AG04450 (cell line): ENCODE measurements around the gene PTPRJ. TPM values are rescaled to one million over a fixed set of nuclear protein-coding genes. Genes with fewer than 3 reads are reported as not detected.
"Not testable (repeated sequence)": the region's sequence is repeated elsewhere in the genome, so short reads cannot be mapped to it uniquely, and the experiment has no call there.

Source experiments
- CTCF ChIA-PET: fragments of 300-600, 350-600 bp; formaldehyde crosslinking; extraction: SDS; loops from one replicate; lab custom pipeline; 2022; ENCODE audit warnings: antibody characterized with exemption, inconsistent platforms; lab: Charles Lee
- POLR2A ChIA-PET: fragments of 350-600 bp; formaldehyde crosslinking; extraction: SDS; loops from one replicate; lab custom pipeline; 2021; ENCODE audit warnings: antibody characterized with exemption, inconsistent platforms; lab: Yijun Ruan, JAX
- DNase-seq: peaks from one replicate; pipeline ENCODE4 v3.0.0-alpha.2; 2011; ENCODE audit warnings: low read depth, low spot score
- H3K27ac ChIP-seq: one replicate; pipeline ENCODE4 v1.5.1; 2012; ENCODE audit warnings: low read depth, low read length, control low read depth
- H3K27me3 ChIP-seq: one replicate; pipeline ENCODE4 v1.6.0; 2012; ENCODE audit warnings: low read length; ENCODE audit not compliant: control insufficient read depth, insufficient read depth
- H3K4me3 ChIP-seq: 2 replicates; pipeline ENCODE4 v1.5.1; 2011; ENCODE audit warnings: mild to moderate bottlenecking, low read depth, low read length, control low read depth
- H3K9me3 ChIP-seq: 2 replicates; pipeline ENCODE4 v1.5.1; 2012; ENCODE audit warnings: low read length; ENCODE audit not compliant: control insufficient read depth, insufficient read depth
- CTCF ChIP-seq: IDR thresholded peaks from 2 replicates; pipeline ENCODE4 v1.5.1; 2011; ENCODE audit warnings: low read depth, low read length, control low read depth, inconsistent platforms
- polyA plus RNA-seq: library from polyadenylated mRNA; depleted of rRNA; stranded (reverse); fragments of >200 nt; gene quantifications from 2 replicates; pipeline ENCODE4 v1.2.3, GENCODE V29; 2011

PTPRJ gene
- polyA plus RNA-seq, 1 experiment = 5.2 TPM

DNA sequence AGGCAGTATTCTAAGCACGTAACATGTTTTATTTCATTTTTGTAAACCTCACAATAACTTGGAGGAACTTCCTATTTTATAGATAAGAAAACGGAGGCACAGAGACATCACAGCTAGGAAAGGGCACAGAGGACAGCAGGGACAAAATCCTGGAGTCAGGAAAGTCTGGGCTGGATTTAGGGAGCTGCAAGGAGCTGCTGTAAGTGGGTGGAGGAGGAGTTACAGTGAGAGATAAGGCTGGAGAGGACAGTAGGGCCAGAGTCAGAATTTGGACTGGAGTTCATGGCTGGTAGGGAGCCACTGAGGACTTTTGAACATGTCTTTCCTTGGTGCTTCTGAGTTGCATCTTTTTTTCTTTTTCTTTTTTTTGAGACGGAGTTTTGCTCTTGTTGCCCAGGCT is 32.2 kb upstream of the PTPRJ start:
- Histone ChIP-seq H3K27ac (no peak overlapping the region), H3K4me3 (no peak overlapping the region), H3K9me3 (no peaks in the 10 kb centered on the region), H3K27me3 (no peaks in the 10 kb centered on the region)
- DNase-seq = no peak
- TF ChIP-seq CTCF = no peak
- CTCF ChIA-PET = interaction anchor here (1.2 kb wide), 1 partner anchor 161 kb away, joined by 4 read pairs; no protein-coding TSS in a partner anchor
- POLR2A ChIA-PET = no interaction called here

DNA sequence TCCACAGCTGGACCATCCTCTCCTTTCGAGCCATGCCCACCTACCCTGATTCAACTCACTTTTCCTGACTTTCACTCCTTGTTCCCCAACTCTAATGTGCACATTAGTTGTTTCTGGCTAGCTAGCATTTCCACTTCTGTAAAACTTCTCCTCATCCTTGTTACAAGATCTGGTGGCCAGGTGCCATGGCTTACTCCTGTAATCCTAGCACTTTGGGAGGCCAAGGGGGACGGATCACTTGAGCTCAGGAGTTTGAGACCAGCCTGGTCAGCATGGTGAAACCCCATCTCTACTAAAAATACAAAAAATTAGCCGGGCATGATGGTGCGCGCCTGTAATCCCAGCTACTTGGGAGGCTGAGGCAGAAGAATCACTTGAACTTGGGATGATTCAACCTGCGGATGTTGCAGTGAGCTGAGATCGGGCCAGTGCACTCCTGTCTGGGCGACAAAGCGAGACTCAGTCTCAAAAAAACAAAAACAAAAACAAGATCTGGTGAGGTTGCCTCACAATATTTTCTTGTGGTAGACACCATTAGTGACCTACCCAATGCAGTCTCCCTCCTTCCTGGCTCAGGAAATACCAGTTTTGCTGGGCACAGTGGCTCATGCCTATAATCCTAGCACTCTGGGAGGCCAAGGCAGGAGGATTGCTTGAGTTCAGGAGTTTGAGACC is 31.2 kb upstream of the PTPRJ start:
- not testable (repeated sequence) for DNase-seq, H3K9me3 ChIP-seq, H3K27ac ChIP-seq, H3K27me3 ChIP-seq, H3K4me3 ChIP-seq
- POLR2A ChIA-PET = interaction anchor here (0.6 kb wide), 1 partner anchor 51 kb away, joined by 4 read pairs; no protein-coding TSS in a partner anchor
- CTCF ChIA-PET = interaction anchor here (1.2 to 1.7 kb wide), 2 partner anchors 15 to 160 kb away, joined by 4 to 7 read pairs; no protein-coding TSS in a partner anchor

DNA sequence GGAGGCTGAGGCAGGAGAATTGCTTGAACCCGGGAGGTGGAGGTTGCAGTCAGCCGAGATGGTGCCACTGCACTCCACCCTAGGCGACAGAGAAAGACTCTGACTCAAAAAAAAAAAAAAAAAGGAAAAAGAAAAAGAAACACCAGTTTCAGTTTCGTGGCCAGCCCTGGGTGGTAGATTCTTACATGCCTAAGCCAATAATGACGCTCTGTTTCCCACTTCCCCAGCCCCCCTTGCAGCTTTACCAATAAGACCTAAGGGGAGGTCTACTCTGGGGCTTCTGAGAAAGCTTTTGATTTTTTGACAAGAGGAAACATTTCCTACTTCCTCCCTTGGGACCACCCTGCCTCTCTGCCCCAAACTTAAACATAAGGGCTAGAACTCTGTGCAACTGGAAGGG is 30.0 kb upstream of the PTPRJ start:
- Histone ChIP-seq H3K4me3 (no peak overlapping the region), H3K27me3 (no peaks in the 10 kb centered on the region), H3K27ac (no peak overlapping the region), H3K9me3 (no peaks in the 10 kb centered on the region)
- TF ChIP-seq CTCF = no peak
- ChIA-PET POLR2A (no interaction called here), CTCF (interaction anchor here (1.7 kb wide), 1 partner anchor 16 kb away, joined by 7 read pairs; no protein-coding TSS in a partner anchor)
- DNase-seq = no peak

DNA sequence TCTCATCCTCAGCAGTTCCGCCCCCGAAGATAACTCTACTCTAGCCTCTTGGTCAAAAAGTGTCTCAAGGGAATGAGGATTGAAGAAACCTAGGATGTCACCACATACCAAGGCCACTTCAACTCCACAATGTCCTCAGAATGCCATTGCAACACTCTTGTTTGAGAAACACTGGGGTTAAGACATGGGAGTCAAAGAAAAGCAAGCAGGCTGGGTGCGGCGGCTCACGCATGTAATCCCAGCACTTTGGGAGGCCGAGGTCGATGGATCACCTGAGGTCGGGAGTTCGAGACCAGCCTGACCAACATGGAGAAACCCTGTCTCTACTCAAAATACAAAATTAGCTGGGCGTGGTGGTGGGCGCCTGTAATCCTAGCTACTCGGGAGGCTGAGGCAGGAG is 28.9 kb upstream of the PTPRJ start:
- H3K9me3 ChIP-seq, CTCF ChIA-PET, H3K4me3 ChIP-seq, H3K27me3 ChIP-seq, H3K27ac ChIP-seq, DNase-seq, POLR2A ChIA-PET: not testable (repeated sequence)

DNA sequence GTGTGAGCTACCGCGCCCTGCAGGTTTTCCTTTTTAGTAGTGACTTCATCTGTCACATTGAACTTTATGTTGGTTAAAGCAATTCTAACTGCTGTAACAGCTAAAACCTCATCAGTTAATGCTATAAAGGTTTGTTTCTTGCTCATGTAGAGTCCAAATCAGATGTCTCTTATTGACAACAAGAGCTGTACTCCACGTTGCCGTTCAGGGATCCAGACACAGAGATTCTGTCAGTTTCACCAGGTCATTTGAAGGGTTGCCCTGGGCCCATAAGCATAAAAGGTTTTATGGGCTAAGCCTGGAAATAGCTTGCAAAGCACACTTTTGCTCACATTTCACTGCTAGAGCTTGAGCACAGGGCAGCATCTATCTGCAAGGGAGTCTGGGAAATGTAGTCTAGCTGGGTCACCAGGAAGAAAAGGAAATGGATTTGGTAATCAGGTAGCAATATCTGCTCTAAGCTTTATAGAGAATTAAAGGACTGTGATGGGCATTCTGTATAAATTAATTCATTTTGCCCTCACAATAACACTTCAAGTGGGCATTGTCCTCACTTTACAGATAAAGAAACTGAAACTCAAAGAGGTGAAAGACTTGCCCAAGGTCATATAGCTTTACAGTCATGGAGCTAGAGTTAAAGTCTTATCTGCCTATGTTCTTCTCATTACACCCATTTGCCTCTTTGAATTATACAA is 25.2 kb upstream of the PTPRJ start:
- no peaks in the 10 kb centered on the region for H3K9me3 ChIP-seq
- H3K27ac ChIP-seq = no peak overlapping the region
- ChIA-PET POLR2A (interaction anchor here (0.6 kb wide), 1 partner anchor 19 kb away, joined by 3 read pairs; no protein-coding TSS in a partner anchor), CTCF (interaction anchor here (0.6 to 3.6 kb wide), 4 partner anchors 14 to 217 kb away, joined by 3 to 14 read pairs (median 4); no protein-coding TSS in a partner anchor)
- H3K4me3 ChIP-seq = no peak overlapping the region
- no peaks in the 10 kb centered on the region for H3K27me3 ChIP-seq
- no peak for TF ChIP-seq CTCF
- no peak for DNase-seq
